Measurements from ENCODE around the gene KREMEN2. TPM values are rescaled to one million over a fixed set of nuclear protein-coding genes. Genes with fewer than 3 reads are reported as not detected.

KREMEN2 gene
- total and polyA plus RNA-seq, 2 of the 8 experiments (the other 6 are each of a cell fraction or from before 2014, with no cell fraction given) = 6.6 to 7.0 TPM

GRCh38 chr16:2962334-2963073 lies 1.6 kb upstream of the KREMEN2 start (continued):
- TF ChIP-seq SIN3A (conservative IDR thresholded peaks at IDR 0.05 in 1 of 2, IDR thresholded peaks at IDR 0.05 in 1 of 2; ENCODE audit: low read depth in 1 of 2, low read length in 2 of 2) (no peak), FOSL1 (IDR thresholded peaks at IDR 0.05; ENCODE audit: insufficient read depth, low read depth, low read length) (no peak), PHF8 (conservative IDR thresholded peaks at IDR 0.05; ENCODE audit: low read depth, low read length) (no peak), SUZ12 (IDR thresholded peaks at IDR 0.05; ENCODE audit: low read length) (no peak), CTCF (IDR thresholded peaks at IDR 0.05; ENCODE audit: control extremely low read depth in 1 of 3, insufficient read depth in 1 of 3, low read depth in 1 of 3, low read length in 3 of 3) (no peak), CBX5 (IDR thresholded peaks at IDR 0.05; ENCODE audit: low read depth, low read length) (no peak), KDM1A (IDR thresholded peaks at IDR 0.05; ENCODE audit: borderline replicate concordance, low read length) (no peak), JUN (IDR thresholded peaks at IDR 0.05; ENCODE audit: low read depth, low read length) (no peak)
